SK-MEL-5 (cell line): ENCODE measurements around the gene TMEM33. TPM values are rescaled to one million over a fixed set of nuclear protein-coding genes. Genes with fewer than 3 reads are reported as not detected.

Experiments used
- DNase-seq: peaks from one replicate; pipeline ENCODE4 v3.0.0-alpha.2; 2016; ENCODE audit warnings: low read depth, low spot score
- in situ Hi-C: cut with HindIII; loops from 2 replicates; pipeline ENCODE4 v1.10.0; 2016; ENCODE audit warnings: low sequenced_read_pairs, high pct_unique_total_duplicates, low pct_unique_long_range_greater_than_20kb
- total RNA-seq: library from RNA; depleted of rRNA; stranded (reverse); fragments of >200 nt; shearing (Covaris generic); gene quantifications from 2 replicates; pipeline ENCODE4 v1.2.3, GENCODE V29; 2014

TMEM33 gene
- total RNA-seq, 1 experiment from 2014 or later = 167 TPM

- DNase-seq = no peak
- in situ Hi-C loops = no loop called here
Measured at GRCh38 chr4:41932988-41933387, 2.2 kb upstream of the TMEM33 start.

DNA sequence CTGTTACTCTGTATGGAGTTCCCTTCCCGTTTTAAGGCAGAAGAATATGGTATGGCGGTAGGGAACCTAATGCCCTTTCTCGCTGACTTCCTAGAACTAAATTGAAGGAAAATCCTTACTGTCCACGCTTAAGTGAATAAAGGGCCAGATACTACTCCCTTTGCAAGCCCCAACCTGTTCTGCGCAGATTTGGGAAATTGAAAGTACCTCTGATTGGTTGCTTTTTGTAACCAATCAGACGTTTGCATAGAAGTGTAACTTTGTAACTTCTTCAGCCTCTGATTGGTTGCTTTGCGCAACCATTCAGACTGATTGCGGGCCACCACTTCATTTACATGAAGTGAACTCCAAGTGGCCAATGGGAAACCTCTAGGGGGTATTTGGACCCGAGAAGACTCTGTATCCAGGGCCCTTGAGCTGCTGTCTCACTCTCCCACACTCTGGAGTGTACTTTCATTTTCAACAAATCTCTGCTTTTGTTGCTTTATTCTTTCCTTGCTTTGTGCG lies 1.2 kb upstream of the TMEM33 start:
- DNase-seq = no peak
- in situ Hi-C loops = no loop called here

DNA sequence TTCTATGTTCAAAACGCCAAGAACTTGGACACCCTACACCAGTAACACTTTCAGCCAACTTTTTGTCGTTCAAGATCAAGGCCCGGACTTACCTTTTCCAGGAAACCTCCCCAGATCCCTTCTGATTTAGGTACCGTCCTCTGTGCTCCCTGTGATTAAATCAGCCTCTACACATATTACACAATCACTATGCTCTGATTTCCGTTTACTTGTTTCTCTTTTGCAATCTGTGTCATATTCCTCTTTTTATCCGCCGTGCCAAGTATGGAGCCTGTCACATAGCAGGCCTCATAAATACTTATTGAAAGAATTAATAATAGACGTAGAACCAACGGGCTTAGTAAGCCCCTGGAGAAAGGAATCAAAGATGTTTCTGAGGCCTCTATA lies 722 bp upstream of the TMEM33 start:
- DNase-seq = no peak
- in situ Hi-C loops = no loop called here

DNA sequence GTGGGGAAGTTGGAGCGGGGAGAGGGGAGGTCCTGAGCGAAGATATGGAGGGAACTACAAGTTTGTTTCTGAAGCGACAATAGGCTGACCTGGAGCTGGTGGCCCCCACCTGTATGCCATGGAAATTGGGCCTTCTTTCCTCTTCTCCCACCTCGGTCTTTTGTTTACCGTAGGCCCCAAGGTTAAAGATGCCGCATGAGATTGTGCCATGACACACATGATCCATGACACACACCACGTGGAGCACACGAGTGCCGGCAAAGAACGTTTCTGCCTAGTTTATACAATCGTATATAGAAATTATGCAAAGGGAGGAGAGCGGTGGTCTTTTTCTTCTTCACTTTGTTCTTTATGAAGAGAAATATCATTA lies 408 bp downstream of the TMEM33 start:
- in situ Hi-C loops = no loop called here
- peak; percentile 56 for DNase-seq

DNA sequence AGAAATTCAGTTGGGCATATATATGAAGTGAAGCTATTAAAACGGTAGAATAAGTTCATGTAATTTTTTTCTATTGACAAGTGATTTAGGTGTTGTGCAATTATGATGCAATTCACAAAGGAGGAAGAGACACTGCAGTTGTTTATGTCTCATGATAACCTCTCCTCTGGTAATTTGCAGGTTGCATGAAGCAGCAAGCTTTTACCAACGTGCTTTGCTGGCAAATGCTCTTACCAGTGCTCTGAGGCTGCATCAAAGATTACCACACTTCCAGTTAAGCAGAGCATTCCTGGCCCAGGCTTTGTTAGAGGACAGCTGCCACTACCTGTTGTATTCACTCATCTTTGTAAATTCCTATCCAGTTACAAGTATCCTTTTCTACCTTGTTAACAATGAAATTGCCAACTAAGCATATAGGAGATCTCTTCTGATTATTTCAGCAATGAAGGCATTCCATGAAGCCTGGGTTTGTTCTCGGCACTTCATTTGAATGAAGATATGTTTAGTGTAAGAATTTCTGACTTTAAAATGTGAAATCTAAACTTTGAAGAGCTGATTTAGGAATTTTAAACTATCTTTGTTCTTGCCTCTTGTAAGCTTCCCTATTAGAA lies 3.9 kb downstream of the TMEM33 start:
- no peak for DNase-seq
- in situ Hi-C loops = no loop called here

- in situ Hi-C loops = no loop called here
Measured at GRCh38 chr4:41940834-41941233, 5.6 kb downstream of the TMEM33 start.

GRCh38 chr4:41943506-41943905 lies 8.3 kb downstream of the TMEM33 start:
- in situ Hi-C loops = no loop called here
- DNase-seq = no peak

More at GRCh38 chr4:41940834-41941233, 5.6 kb downstream of the TMEM33 start:
- DNase-seq = no peak

- in situ Hi-C loops = no loop called here
- no peak for DNase-seq
Measured at GRCh38 chr4:41944089-41944488, 8.9 kb downstream of the TMEM33 start.

DNA sequence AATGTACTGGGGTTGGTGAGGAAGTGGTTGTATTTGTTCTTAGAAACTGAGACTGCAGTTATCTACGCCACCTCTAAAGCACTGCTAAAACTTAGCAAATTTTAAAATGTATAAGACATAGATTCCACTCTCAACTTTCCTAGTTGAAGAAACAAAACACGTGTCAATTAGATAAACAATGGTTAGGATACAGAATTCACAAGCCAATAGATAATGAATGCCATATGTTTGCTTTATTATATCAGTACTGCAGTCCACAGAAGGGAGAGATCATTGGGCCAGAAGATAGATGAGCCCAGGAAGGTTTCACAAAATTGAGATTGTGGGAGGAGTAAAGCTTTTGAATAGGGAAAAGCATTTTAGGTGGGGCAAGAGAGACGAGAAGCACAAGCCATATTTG lies 14.3 kb downstream of the TMEM33 start:
- in situ Hi-C loops = no loop called here

GRCh38 chr4:41957634-41958033 lies 22.4 kb downstream of the TMEM33 start:
- DNase-seq = peak; percentile 57
- in situ Hi-C loops = no loop called here

More for the DNA sequence above, 14.3 kb downstream of the TMEM33 start:
- no peak for DNase-seq

DNA sequence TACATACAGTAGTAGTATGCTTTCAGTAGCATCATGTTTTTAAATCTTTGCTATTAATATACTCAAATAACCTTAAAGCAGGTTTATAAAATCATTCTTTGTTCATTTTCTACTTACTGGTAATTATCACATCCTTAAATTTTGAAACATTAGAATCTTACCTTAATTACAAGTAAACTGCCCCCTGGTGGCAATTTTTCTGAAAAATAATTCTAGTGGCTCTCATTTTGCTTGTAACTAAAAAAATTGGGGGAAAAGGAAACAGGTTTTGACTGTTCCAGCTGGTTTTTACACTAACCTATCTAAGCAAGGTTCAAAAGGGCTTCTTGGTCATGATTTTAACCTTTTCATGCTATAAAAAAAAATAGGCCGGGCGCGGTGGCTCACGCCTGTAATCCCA lies 27.9 kb downstream of the TMEM33 start:
- in situ Hi-C loops = no loop called here
- DNase-seq = peak; percentile 30

DNA sequence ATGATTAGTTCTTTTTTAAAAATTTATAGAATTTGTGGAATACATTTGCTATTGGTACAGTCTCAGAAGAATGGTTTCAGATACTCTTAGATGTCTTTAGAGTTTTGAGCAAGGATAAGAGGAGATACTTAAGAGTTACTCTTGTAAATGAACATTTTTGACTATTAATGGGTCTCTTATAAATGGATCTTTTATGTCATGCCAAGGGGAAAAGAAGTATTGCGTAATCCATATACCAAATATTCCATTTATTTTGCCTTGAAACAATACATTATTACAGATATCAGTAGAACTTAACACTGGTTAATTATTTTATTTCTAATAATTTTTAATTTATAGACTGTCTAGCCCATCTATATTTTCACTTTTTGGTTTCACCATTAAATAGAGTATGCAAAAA lies 29.2 kb downstream of the TMEM33 start:
- no peak for DNase-seq
- in situ Hi-C loops = no loop called here

- DNase-seq = no peak
- in situ Hi-C loops = no loop called here
Measured at GRCh38 chr4:41967392-41967791, 32.2 kb downstream of the TMEM33 start.

DNA sequence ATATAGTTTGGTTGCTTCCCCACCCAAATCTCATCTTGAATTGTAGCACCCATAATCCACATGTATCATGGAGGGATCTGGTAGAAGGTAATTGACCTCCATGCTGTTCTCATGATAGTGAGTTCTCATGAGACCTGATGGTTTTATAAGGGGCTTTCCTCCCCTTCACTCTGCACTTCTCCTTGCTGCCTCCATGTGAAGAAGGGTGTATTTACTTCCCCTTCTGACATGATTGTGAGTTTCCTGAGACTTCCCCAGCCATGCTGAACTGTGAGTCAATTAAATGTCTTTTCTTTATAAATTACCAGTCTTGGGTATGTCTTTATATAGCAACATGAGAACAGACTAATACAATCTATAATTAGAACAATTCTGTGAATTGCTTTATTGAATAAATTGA lies 34.4 kb downstream of the TMEM33 start:
- in situ Hi-C loops = no loop called here

GRCh38 chr4:41975341-41975740 lies 40.1 kb downstream of the TMEM33 start:
- no peak for DNase-seq
- in situ Hi-C loops = no loop called here

More for the DNA sequence above, 34.4 kb downstream of the TMEM33 start:
- no peak for DNase-seq

DNA sequence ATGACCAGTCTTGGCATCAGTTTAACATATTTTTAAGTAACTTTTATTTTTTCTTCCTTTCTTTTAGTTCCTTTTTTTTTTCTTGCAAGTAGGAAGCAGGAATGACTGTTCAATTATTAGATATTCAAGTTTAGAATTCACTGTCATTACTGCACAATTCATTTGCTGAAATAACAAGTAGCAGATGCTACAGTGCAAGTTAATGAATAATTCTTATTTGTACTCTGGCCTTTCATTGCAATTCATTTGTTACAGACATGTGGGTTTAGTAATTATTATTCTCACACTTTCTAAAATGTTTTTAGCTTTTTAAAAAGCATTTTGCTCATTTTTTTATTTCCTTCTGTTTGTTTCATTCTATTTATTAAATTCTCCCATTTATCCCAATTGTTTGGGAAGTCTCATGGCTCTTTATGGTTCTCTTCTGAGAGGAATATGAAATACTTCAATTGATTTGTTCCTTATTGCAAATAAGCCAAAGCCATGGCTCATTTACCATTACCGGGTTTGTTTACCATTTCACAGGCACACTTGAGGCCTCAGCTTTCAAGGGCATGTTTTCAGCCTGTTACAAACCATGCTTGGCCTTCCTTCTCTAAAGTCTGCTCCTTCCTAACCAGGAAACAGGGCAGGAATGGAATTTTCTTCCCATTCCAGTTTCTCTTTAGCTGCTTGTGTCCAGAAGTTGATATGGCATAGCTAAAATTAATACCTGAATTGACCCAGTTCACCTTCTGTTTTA lies 41.7 kb downstream of the TMEM33 start:
- DNase-seq = no peak
- in situ Hi-C loops = no loop called here

DNA sequence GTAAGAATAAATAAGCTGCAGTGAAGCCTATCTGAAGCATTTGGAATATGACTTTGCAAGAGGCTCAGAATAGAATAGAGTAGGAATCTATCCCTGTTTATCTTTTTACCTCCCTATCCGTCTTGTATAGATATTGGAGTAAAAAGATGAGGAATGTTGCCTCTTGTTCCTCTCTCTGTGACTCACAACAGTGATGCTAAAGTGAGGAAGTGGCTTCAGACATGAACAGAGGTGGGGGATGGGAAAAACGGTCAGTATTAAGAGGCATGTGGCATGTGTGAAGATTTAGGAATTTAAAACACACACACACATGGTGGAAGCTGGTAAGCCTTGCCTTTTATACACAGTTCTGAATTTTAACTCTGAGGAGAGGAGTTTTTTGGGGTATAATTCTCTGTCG lies 42.5 kb downstream of the TMEM33 start:
- in situ Hi-C loops = no loop called here
- no peak for DNase-seq

- in situ Hi-C loops = no loop called here
- no peak for DNase-seq
Measured at GRCh38 chr4:41981456-41981855, 46.2 kb downstream of the TMEM33 start, which contains the start of gene DCAF4L1. Gene DCAF4L1 (plus strand): TSS chr4:41981756. CDS start chr4:41981793, 37 bp downstream.

GRCh38 chr4:41982716-41983115 lies 47.5 kb downstream of the TMEM33 start:
- in situ Hi-C loops = no loop called here
- DNase-seq = no peak
